Fibroblast of skin of right biceps (primary cell): Measurements from ENCODE around the gene C1QTNF1.

Experiments
- DNase-seq: peaks from one replicate; pipeline ENCODE4 v3.0.0-alpha.2; 2013

C1QTNF1 gene

GRCh38 chr17:79023886-79024771 lies at the start of gene C1QTNF1:
Gene C1QTNF1, plus strand, starts transcription at chr17:79024169. Its CDS starts 19,800 bp downstream, at chr17:79043969.
- DNase-seq = peak; percentile 38

- peak; percentile 78 for DNase-seq
Observed at GRCh38 chr17:78974635-78975591, 49.1 kb upstream of the C1QTNF1 start.

GRCh38 chr17:78976907-78977680 lies 46.9 kb upstream of the C1QTNF1 start:
- DNase-seq = no peak

GRCh38 chr17:78977681-78977943 lies 46.4 kb upstream of the C1QTNF1 start:
- DNase-seq = no peak

GRCh38 chr17:78977997-78978973 lies 45.7 kb upstream of the C1QTNF1 start:
- no peak for DNase-seq

GRCh38 chr17:78979780-78980623 lies 44.0 kb upstream of the C1QTNF1 start, which contains the start of gene LGALS3BP:
Gene LGALS3BP, minus strand, starts transcription at chr17:78979923. Its CDS starts 2,732 bp downstream, at chr17:78977191.
- DNase-seq = peak; percentile 64

GRCh38 chr17:78980624-78980972 lies 43.4 kb upstream of the C1QTNF1 start:
- DNase-seq = no peak

- DNase-seq = no peak
Observed at GRCh38 chr17:78981010-78981888, 42.7 kb upstream of the C1QTNF1 start.

- DNase-seq = no peak
Observed at GRCh38 chr17:78985395-78985794, 38.6 kb upstream of the C1QTNF1 start.

GRCh38 chr17:78986048-78986648 lies 37.8 kb upstream of the C1QTNF1 start:
- DNase-seq = no peak

GRCh38 chr17:78986649-78987328 lies 37.2 kb upstream of the C1QTNF1 start:
- peak; percentile 56 for DNase-seq

GRCh38 chr17:78988152-78988551 lies 35.8 kb upstream of the C1QTNF1 start:
- no peak for DNase-seq

GRCh38 chr17:78990349-78991016 lies 33.5 kb upstream of the C1QTNF1 start:
- no peak for DNase-seq

GRCh38 chr17:78991017-78991738 lies 32.8 kb upstream of the C1QTNF1 start:
- no peak for DNase-seq

GRCh38 chr17:78991906-78992532 lies 31.9 kb upstream of the C1QTNF1 start:
- DNase-seq = no peak

- no peak for DNase-seq
Observed at GRCh38 chr17:78992542-78993212, 31.3 kb upstream of the C1QTNF1 start.
